Germinal center (tissue), 1 donor: ENCODE results near the gene PLXNA2.

Experiments
- DNase-seq: peaks from one replicate; pipeline ENCODE4 v3.0.0; 2012; ENCODE audit warnings: mixed read lengths, low spot score

Gene PLXNA2

DNA sequence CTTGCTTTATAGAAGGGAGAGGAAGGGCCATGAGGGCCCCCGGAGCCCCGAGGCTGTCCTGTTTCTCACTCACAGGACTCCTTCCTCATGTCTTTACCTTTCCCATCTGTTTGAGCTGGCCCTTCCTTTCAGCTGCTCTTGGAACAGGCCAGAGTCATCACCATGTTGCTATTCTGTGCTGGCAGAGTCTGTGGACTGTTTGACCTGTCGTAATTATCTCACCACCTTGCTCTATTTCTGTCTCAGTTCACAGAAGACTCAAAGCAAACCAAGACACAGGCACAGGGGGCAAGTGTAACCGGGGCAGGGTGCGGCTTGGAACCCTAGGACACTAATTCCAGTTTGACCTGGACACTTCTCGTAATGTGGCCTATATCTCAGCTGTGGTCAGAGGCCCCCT, 228.9 kb downstream of the PLXNA2 start:
- DNase-seq, result no peak

GRCh38 chr1:208013210-208013609, 231.0 kb downstream of the PLXNA2 start:
- no peak for DNase-seq

- DNase-seq, result no peak
Measured at GRCh38 chr1:208012721-208013120, 231.5 kb downstream of the PLXNA2 start.

DNA sequence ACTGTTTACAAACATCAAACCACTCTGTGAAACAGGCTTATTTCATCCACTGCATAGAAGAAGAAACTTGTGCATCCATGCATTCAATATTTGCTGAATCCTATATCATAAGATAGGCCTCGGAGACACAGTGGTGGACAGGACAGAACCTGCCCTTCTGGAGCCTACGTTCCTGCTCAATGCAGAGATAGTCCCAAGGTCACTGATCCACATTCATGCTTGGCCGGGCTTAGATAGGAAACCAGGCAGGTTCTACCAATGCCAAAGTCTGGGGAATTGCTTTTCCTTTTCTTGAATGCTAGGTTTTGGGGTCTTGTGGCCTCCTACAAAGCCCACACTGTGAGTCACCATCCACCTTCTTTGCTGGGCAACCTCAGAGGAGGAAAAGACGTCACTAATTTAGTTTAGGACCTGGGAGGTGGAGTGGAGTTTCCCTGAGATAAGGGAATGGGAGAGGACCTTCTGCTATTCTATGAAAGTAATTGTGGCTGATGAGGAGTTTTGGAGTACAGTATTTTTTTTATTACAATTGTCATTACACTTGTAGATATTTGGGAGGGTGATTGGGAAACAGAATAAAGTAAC, 233.6 kb downstream of the PLXNA2 start:
- no peak for DNase-seq

DNA sequence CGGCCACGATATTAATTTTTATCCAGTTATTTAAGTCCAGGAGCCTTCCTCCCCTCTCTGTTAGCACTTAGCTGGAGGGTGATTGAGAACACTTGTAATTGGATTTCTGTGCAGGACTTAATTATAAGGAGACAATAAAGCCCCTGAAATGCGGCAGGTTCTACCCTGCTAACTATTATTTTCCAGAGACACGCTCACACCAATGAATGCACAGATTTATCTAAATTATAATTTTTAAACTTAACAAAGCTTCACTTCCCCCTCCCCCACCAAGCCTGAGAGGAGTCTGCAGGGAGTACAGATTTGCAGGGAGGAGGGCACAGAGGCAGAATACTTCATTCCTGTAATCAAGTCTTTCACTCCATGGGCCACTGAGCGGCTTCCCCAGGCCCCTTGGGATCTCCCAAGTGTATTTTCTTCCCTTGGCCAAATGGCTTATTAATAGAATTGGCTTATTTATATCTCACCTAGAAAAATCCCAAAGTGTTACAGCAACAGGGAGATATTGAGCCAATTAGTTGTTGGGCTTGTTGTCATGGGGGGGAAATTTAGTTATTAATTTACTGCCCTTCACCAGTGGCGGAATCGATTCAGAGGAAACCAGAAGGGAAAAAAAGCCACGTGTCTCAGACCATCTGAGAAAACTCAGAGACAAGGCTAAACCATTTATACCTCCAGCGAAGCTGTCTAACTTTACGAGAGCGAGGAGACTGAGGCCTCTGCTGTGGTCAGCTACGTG, 234.3 kb downstream of the PLXNA2 start:
- DNase-seq, result no peak

DNA sequence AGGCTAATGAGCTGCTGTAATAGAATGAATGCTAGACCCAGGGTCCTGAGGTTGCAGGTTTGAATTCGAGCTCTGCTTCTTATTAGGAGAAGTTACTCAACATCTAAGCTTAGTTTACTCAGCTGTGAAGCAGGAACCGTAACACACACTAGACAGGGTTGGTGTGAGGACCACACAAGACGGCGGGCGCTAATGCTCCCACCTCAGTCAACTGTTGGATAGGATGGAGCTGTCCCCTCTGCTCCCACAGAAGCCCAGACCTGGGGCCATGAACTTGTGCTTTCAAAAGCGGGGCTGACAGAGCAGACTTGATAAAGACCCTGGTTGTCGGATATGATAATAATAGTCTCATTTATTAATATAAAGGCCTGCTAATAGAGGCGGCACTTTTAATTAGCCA, 234.9 kb downstream of the PLXNA2 start:
- no peak for DNase-seq

DNA sequence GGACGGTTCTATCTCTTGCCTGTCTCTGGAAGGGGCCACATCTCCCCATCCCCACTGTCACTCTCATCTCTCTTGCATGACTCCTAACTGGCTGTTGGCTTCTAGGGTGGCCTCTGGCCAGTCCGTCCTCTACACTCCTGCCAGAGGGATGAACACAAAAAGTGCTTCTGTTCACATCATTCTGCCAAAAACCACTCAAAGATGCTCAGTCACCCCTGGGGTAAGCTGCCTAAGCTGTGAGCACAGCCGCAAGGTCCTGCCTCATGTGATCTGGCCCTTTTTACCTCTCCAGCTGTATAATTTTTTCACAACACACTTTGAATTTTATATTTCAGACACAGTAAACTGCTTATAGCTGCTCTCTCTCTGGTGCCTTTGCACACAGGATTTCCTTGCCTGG, 235.7 kb downstream of the PLXNA2 start:
- no peak for DNase-seq

GRCh38 chr1:208007938-208008342, 236.2 kb downstream of the PLXNA2 start:
- no peak for DNase-seq

DNA sequence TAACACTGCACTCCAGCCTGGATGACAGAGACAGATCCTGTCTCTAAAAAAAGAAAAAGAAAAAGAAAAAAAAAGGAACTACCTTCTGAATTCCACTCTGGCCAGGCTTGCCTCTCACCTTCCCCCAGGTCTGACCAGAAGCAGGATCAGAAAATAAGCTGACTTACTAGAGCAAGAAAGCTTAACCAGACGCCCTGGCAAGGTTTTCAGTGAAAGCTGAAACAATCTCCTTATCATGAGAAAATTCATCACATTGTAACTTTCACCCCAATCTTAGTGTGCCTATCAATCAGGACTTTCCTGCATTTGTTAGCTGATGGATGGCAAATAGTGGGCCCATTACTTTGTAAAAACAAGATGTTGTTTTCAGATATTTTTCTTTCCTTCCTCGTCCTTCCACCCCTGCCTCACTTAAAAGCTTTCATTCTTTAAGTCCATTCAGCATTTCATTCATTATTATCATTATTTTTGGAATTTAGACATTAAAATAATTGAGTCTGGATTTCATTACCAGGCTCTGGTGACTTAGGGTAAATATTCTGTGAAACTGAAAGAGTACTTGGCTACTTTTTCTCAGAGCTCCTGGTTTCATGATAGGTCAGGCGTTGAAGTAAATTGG, 236.8 kb downstream of the PLXNA2 start:
- DNase-seq, result no peak

GRCh38 chr1:208006258-208006920, 237.8 kb downstream of the PLXNA2 start:
- DNase-seq, result no peak

DNA sequence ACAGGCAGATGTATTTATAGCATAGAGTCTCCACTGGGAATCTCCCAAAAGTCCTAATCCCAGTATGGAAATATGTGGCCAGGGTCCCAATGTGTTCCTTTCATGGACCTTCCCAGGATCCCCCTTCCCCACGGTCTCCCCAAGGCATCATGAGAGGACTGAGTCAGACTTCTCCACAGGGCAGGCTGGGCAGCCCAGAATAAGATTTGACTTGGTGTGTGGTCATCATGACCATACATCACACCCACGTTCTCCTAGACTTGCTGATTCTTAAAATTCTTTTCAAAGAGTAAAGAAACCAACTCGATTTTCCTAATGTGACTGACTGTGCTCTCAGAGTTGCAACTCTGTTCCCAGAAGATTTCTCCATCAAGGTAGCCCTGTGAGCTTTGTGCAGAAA, 239.3 kb downstream of the PLXNA2 start:
- DNase-seq, result no peak

GRCh38 chr1:208003241-208003640, 240.9 kb downstream of the PLXNA2 start:
- no peak for DNase-seq

DNA sequence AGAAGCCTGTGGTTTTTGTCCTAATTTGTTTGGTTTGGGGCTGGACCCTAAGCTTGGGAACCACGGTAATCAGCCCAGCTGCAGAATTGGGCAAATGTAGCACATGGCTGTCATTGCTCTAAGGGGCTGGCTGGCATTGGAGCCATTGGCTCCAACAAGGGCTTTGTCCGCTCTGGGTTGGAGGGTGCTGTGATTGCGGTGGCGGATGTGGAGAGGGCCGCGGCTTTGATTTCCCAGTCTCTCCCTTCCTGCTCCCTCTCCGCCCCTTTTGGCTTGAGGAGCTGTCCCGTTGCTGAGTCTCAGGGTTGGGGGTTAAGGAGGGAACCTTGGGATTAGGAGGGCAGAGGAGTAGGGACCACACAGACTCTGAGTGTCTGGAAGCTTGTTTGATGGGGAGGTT, 241.5 kb downstream of the PLXNA2 start:
- no peak for DNase-seq

GRCh38 chr1:208002078-208002477, 242.1 kb downstream of the PLXNA2 start:
- no peak for DNase-seq

- no peak for DNase-seq
Measured at GRCh38 chr1:208000504-208000903, 243.7 kb downstream of the PLXNA2 start.

GRCh38 chr1:207999972-208000371, 244.2 kb downstream of the PLXNA2 start:
- no peak for DNase-seq

- no peak for DNase-seq
Measured at GRCh38 chr1:207999274-207999915, 244.8 kb downstream of the PLXNA2 start.

- DNase-seq, result no peak
Measured at GRCh38 chr1:207998691-207999090, 245.5 kb downstream of the PLXNA2 start.

GRCh38 chr1:207997486-207998268, 246.5 kb downstream of the PLXNA2 start:
- DNase-seq, result peak; percentile 56

DNA sequence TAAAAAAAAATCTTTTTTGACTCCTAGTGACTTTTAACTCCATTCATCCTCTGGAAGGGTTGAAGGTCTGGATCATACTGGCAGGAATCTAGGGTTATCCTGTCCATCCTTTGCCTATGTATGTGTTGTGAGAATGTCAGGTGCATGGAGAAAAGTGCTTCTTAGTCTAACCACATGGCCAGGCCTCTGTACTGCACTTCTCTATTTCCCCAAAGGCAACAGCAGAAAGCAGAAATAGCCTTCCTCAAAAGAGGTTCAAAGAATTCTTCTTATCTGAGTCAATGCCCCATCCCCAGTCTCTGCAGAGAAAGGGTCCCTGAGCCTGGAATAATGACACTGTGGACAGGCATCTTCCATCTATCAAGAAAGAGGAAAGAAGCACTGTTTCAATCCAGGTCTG, 247.5 kb downstream of the PLXNA2 start:
- no peak for DNase-seq

- DNase-seq, result no peak
Measured at GRCh38 chr1:207995576-207995975, 248.6 kb downstream of the PLXNA2 start.
